HG03460 (cell line): ENCODE measurements around the gene STK25.

Source experiments
- ATAC-seq: cut with Tn5 transposase; IDR thresholded peaks from one replicate; pipeline ENCODE4 v1.9.1; 2021; ENCODE audit not compliant: unreplicated experiment

Gene STK25

DNA sequence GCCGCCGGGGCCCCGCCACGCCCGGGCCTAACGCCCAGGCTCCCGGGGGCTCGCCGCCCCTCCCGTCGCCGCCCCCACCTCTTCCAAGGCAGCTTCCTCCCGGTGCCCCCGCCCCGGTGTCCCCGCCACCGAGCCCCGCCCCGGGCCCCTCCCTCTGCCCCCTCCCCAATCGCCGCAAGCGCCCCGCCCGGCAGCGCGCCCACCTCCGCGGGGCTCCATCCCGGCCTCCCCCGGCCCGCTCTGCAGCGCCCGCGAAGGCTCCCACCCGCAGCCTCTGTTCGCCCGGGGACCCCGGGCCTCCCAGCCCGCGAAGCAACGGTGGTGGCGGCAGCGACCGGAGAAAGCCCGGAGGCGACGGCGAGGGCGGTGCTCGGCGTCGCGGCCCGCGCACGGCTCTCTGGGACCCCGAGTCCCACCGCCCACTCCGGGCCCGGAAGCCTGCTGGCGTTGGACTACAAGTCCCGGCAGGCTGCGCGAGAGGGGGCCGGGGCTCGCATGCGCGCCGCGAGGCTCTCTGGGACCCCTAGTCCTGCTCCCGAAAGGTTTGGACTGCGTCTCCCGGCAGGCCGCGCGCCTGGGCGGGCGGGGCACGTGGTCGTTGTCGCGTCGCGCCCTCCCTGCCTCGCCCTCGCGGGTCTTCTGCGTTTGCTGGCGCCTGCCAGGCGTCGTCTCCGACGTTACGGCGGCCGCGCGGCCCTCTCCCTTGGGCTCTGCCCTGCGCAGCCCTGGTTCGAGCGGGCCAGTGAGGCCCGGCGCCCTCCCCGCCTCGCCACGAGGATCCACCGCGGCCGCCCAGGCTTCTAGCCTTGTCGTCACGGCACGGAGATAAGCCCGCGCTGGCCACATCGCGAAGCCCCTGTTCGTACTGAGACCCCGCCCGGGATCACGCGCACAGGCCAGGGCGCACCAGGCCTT is at the start of gene STK25:
TSS of gene STK25 (minus strand) at position 345 of the 915 bp plus-strand sequence. CDS start 549 bp downstream, outside the sequence.
- ATAC-seq, result peak; percentile 92

DNA sequence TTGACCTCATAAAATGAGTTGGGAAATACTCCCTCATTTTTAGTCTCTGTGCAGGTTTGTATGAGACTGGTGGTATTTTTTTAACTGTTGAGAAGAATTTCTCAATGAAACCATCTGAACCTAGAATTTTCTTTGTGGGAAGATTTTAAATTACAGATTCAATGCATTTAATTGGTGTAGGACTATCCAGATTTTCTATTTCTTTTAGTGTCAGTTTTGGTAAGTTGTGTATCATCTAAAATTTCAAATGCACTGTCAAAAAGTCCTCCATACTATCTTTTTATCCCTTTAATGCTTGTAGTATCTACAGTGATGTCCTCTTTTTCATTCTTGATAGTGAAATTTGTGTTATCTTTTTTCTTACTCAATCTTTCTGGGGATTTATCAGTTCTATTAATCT is 48.4 kb upstream of the STK25 start:
- ATAC-seq, result no peak

DNA sequence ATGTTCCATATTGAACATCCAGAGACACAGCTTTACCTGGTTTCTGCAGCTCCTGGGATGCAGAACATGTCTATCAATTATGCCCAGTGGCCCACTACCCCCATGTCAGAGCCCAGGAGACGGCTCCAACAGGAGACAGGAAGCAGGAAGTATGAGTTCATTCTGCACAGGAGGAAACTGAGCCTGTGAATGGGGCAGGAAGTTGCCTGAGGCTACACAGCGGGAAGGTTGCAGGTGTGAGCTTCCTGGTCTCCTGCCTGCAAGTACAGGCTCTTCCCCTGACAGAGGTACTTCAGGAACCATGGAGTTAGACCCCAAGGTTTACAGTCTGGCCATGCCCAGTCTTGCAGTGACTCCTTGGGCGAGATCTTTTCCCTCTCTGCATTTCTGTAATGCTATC is 47.3 kb upstream of the STK25 start:
- ATAC-seq, result no peak

DNA sequence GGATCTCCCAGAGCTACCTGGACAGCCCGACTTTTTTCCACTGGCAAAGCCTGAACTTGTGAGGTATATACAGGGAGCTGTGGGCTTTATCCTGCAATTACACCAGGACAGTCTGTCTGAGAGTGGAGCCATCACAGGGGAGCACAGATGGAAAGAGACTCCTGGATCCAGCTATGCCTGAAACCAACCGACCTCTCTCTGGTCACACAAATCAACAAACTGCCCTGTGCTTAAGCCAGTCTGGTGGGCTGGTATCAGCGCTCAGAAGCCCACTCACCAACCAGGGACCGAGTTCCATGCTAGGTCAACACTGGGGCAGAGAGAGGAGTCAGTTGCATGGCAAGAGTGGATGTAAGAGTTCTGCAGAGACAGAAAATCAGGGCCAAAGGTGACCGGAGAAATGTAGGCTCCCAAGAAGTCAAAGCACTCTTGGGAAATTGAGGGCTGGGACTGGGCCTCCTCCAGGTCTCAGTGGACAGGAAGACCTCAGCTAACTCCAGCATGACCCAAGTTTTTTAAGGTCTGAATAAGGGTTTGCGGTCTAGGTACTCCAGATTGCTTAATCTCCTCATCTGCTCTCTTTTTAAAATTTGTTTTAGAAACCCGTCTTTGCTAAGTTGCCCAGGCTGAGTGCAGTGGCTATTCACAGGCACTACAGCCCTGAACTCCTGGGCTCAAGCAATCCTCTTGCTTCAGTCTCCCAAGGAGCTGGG is 46.4 kb upstream of the STK25 start:
- ATAC-seq, result no peak

DNA sequence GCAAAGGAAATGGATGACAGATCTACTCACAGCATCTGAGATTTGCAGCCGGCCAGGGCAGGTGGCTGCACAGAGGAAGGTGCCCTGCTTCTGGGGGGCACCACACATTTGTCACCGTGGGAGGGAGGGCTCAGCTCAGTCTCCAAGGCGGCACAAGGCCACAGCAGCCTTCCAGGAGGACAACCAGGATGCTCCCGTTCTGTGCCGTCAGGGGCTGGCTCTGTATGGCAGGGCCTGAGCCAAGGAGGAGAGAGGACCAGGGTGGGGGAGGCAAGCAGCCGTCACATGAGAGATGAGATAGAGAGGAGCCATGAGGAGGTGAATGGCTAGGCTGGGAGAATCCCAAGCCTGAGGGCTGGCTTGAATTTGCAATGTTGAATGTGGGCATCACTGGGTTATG is 45.6 kb upstream of the STK25 start:
- ATAC-seq, result no peak

DNA sequence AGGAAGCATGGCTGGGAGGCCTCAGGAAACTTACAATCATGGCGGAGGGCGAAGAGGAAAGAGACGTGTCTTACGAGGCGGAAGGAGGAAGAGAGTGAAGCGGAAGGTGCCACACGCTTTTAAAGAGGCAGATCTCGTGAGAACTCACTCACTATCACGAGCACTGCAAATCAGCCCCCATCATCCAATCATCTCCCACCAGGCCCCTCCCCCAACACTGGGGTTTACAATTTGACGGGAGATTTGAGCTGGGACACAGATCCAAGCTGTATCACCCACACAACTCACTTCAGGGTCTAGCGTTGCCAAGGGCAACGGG is 45.1 kb upstream of the STK25 start:
- no peak for ATAC-seq

DNA sequence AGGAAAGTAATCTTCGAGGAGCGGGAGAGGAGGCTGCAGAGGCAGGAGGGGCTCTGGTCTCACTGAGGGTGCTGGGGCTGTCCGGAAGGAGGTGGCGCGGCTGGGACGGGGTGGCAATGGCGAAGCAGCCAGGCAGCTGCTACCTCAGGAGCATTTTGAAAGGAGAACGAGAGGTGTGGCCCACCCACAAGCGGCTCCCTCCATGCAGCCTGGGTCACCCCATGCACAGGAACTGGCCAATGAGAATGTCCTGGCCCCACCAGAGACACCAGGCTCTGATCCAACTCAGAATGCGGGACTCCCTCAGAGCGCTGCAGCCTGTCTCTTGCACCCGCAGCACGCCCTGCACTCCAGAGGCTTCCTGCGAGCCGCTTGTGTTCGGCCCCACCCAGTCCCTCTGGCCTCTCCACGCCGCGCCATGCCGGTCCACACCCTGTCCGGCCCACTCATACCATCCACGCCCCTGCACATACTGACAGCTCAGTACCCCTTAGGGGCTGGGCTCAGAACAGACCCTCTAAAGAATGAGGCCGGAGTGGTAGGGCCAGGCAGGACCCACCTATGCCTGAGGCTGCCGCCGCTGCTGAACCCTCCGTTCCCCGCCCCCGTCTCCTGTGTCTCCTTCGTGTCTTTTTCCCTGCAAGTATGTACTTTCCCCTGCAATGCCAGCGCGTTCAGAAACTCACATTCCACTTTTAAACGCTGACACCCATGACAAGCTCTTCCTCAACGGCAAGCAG is 43.8 kb upstream of the STK25 start:
- ATAC-seq, result no peak

DNA sequence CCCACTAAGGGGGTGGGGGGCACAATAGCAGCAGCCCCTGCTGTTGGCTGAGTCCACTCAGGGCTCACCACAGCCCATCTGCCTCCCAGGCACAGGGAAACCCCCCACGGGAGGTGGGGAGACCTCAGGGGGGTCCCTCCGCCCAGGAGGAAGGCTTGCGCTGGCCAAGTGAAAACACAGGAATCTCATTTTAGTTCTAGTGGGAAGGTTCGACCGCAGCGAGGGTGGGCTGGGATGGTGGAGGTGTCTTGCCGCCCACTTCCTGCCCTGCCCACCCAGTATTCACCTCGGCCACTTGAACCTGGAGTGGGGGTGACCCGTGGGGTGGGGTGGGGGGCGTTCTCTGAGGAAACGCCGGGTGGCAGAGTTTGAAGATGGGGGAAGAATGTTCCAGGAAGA is 43.2 kb upstream of the STK25 start:
- no peak for ATAC-seq

DNA sequence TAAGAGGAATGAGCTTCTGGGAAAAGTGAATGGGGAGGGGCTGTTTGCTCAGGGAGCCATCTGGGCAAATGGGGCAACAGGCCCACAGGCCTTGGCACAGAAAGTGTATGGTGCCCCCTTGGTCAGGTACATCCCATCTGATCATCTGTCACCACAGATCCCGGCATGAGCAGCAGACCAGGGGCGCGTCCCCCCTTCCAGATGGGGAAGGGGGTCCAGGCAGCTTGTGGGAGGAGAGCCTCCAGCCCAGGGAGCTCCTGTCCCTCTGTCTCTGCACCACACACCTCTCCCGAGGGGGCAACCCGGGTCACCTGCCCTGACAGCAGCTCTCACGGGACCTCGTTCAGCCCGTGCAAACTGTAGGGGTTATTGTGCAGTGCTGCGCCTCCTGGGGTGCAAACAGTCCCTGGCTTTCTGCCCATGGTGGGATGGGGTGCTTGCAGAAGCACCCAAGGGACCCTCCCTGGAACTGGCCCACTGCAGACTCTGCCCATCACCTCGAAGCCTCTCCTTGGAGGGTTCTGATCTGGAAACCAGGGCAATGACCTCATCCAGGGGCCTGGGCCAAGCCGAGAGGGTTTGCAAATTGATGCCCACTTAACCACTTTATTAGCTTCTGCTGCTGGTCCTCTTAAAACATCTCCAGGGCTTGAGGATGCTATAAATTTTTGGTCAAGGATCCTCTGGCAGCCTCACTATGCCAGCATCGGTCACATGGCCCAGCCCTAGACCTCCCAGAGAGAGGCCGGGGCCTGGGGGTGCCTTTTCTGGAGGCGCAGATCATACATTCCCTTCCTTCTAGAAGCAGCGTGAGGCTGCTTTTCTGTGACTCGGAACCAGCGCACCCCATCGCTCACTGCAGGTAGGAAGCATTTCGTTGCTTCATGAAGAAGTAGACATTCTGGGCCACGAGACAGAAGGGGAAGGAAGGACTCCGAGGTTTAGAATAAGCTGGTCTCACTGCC is 42.5 kb upstream of the STK25 start:
- ATAC-seq, result no peak

DNA sequence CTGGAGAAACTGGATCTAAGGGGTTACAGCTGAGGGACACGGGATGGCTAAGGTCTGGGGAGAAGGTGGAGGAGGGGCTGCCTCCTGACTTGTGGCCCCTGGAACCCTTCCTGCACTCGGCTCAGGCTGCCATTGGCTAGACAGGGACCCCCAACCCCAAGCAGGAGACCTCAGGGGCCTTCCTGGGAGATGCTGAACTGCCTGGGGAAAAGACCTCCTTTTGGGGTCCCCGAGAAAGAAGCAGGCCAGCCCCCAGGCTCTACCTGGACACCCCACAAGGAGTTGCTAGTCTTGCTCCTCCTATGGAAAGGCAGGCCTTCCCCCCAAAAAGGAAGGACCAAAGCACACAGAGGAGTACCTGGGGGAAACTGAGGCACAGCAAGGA is 40.1 kb upstream of the STK25 start:
- ATAC-seq, result no peak

DNA sequence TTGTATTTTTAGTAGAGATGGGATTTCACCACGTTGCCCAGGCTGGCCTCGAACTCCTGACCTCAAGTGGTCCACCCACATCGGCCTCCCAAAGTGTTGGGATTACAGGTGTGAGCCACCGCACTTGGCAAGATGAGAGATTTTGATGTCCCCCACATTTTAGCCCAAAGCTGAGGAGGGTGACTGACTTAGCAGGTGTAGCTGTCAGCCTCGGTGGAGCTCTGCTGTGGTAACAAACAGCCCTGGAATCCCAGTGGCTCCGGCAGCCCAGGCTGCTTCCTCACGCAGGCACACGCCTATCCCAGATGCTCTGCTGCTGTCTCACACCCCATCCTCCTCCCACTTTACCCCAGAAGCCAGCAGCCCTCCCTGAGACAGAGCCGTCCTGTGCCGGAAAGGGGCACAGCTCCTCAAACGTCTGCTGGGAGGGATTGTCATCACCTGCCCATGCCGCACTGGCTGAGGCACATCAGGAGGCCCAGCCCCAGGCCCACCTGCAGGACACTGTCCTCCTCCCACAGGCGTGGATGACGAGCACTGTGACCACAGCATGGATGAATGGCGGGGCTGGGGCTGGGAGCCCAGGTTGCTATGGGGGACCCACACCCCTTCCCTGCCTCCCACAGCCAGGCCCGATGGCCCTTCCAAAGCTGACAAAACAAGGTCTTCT is 39.5 kb upstream of the STK25 start:
- ATAC-seq, result no peak

DNA sequence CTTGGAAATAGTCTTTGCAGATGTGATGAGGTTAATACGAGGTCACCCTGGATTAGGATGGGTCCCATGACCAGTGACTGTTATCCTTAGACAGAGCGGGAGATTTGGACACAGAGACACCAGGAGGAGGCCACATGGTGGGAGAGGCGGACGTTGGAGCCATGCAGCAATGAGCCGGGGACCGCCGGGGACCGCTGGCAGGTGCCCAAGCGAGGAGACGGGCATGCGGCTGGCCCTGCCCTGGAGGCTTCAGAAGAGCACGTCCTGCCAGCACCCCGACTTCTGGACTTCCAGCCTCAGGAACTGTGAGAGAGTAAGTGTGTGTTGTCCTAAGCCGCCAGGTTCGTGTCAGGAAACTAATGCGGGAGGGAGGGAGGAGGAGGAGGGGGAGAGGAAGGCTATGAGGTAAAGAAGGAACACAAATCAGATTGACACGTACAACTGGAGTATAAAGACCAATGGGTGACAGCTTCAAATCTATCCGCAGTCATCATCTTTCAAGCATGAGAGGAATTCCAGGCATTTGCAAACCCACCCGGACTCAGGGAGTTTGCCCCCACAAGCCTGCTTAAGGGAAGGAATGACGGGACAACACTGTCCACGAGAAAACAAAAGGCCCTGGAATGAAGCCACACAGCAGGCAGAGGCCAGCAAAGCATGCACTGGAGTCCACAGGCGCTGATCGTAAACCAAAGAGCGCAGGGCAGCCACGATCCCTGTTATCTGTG is 38.6 kb upstream of the STK25 start:
- no peak for ATAC-seq

DNA sequence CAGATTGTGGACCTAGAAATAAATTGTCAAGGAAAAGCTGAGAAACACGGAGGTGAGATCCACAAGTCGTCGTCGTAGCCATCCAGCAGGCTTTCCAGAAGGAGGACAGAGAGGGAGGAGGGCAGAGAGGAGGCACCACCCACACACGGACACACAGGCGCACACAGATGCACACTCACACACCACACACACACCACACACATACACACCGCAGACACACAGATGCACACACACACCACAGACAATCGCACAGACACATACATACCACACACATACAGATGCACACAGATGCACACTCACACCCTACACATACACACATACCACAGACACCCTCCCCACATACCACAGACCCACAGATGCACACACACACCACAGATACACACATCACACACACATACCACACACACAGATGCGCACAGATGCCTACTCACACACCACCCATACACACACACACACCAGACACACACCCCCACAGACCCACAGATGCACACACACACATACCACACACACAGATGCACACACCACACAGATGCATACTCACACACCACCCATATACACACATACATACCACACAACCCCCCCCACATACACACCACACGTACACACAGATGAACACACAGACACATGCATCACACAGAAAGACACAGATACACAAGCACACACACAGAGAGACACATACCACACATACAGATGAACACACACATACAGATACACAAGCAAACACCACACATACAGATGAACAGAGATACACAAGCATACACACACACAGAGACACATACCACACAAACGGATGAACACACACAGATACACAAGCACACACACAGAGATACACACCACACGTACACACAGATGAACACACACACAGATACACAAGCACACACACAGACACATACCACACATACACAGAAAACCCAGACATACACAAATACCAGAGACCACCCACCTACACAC is 37.4 kb upstream of the STK25 start:
- ATAC-seq, result no peak

DNA sequence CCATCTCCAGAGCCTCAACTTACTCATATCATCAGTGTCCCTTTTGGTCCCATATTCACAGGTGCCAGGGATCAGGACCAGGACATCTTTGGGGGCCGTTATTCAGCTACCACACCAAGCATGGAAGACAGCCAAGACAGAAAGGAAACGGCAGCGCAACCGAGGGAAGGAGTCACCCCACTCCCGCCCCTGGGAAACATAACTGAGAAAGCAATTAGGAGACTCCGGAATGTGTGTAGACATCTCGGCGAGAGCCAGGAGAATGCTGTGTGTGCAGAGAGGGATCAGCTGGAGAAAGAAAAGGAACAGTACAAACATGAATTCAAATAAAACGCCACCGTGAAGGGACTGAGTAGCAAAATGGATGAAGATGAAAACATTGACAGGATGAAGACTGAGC is 36.7 kb upstream of the STK25 start:
- ATAC-seq, result no peak

DNA sequence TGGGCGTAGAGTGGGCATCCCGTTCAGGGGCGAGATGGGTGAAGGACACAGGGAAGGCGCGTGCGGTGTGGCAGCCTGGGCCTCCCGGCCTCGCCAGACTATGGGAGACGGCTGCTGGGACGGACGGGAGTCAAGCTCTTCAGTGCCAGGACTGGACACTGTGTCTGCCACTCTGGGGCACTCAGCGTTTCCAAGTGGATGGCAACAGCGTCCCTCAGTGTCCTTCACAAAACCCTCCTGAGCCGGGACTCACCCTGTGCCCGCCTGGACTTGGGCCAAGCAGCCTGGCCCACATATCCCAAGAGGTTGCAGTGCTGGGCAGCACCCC is 33.9 kb upstream of the STK25 start:
- no peak for ATAC-seq

DNA sequence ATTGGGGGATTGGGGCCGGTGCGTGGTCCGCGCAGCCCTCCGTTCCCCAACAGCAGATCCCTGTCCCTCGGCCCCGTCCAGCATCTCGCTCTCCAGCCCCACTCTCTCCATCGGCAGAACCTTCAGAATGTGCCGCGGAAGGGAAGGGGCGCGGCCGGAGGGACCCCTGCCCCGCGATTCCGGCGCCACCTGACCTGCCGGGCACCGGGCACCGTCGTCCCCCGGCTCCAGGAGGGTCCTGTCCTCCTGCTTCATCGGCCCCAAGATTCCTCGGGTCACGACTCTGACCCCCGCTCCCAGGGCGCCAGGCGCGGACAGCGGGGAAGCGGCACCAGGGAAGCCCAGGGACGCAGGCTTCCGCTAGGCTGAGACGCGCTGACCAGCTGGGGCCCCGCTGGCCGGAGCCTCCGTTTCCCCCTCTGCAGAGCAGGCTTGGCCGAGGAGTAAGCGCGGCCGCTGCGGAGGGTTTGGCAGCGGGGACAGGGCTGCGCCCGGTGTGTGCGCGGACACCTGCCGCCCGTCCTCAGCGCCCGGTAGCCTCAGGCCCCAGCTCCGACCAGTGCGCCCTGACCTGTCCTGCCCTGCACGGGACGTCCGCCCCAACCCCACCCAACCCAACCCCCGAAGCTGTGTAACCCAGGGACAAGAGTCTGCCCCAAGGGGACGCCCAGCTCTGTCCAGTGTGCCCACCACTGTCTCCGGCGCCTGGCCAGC is 33.3 kb upstream of the STK25 start:
- no peak for ATAC-seq

DNA sequence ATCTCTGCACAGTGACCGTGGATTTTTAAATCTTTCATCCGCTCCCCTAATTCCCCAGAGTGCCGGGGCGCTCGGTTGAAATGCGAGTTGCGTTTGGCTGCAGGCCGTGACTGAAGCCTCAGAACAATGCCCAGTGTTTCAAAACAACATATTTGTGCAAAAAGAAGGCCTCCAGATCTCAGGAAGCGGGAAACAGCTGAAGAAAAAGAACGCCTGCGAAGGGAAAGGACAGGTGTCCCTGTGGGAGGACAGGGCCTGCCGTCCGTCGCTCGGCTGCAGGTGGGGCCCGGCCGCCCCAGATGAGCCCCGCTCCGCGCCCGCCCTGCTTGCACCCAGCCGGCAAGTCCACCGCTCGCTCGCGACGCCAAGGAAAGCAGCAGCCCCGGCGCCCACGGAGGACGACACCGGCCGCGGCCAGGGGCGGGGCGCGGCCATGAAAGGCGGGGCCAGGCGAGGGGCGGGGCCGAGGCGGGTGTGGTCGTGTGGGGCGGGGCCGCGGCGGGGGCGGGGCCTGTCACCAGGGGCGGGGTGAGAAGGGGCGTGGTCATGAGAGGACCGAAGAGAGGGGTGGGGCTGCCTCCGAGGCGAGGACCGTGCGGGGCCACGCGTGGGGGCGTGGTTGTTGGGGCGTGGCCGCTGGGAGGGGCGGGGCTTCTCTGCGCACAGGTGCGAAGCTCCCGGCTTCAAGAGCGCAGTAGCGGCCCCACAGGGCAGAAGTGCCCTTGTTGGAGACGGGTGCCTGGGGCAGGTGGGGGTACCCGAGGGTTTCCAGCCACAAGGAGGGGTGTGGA is 32.6 kb upstream of the STK25 start:
- no peak for ATAC-seq
